Smooth muscle cell (in vitro differentiated cells): Measurements from ENCODE around the gene RPLP1. TPM values are rescaled to one million over a fixed set of nuclear protein-coding genes. Genes with fewer than 3 reads are reported as not detected.

ENCODE experiments used
- DNase-seq: peaks from one replicate; lab custom pipeline; 2025; ENCODE audit not compliant: unreplicated experiment; lab: John Stamatoyannopoulos, UW
- H2AFZ ChIP-seq: fragments of 200-600 bp; sonication (generic); 2 replicates; pipeline ENCODE4 v1.6.0; 2016; ENCODE audit warnings: antibody characterized with exemption, low read depth, mild to moderate bottlenecking
- H3F3A ChIP-seq: fragments of 200-600 bp; sonication (generic); 2 replicates; pipeline ENCODE4 v1.6.0; 2017; ENCODE audit warnings: antibody characterized with exemption, low read depth
- H3K27ac ChIP-seq: fragments of 200-600 bp; sonication (generic); 2 replicates; pipeline ENCODE4 v1.5.1; 2016; ENCODE audit warnings: low read depth, mild to moderate bottlenecking
- H3K27me3 ChIP-seq: fragments of 200-600 bp; sonication (generic); 2 replicates; pipeline ENCODE4 v1.6.1; 2016; ENCODE audit warnings: low read depth, mild to moderate bottlenecking
- H3K36me3 ChIP-seq: fragments of 200-600 bp; sonication (generic); 2 replicates; pipeline ENCODE4 v1.5.1; 2016; ENCODE audit warnings: low read depth
- H3K4me1 ChIP-seq: fragments of 200-600 bp; sonication (generic); 2 replicates; pipeline ENCODE4 v1.5.1; 2016; ENCODE audit warnings: low read depth
- H3K4me2 ChIP-seq: fragments of 200-600 bp; sonication (generic); 2 replicates; pipeline ENCODE4 v1.6.0; 2016; ENCODE audit warnings: mild to moderate bottlenecking
- H3K4me3 ChIP-seq: fragments of 200-600 bp; sonication (generic); 2 replicates; pipeline ENCODE4 v1.5.1; 2016; ENCODE audit warnings: mild to moderate bottlenecking
- H3K79me2 ChIP-seq: fragments of 200-600 bp; sonication (generic); 2 replicates; pipeline ENCODE4 v1.6.0; 2016; ENCODE audit warnings: low read depth, mild to moderate bottlenecking
- H3K9ac ChIP-seq: fragments of 200-600 bp; sonication (generic); 2 replicates; pipeline ENCODE4 v1.6.0; 2016; ENCODE audit warnings: low read depth
- H3K9me3 ChIP-seq: fragments of 200-600 bp; sonication (generic); replicated peaks from 2 replicates; pipeline ENCODE4 v1.5.1; 2016; ENCODE audit warnings: low read depth
- H4K20me1 ChIP-seq: fragments of 200-600 bp; sonication (generic); 2 replicates; pipeline ENCODE4 v1.6.0; 2016; ENCODE audit warnings: low read depth
- CTCF ChIP-seq: fragments of 200-600 bp; sonication (generic); IDR thresholded peaks from 2 replicates; pipeline ENCODE4 v1.5.1; 2017; ENCODE audit warnings: borderline replicate concordance, mild to moderate bottlenecking, antibody characterized with exemption; ENCODE audit not compliant: insufficient read depth, poor library complexity, severe bottlenecking
- WGBS: methylation state at CpG from one replicate; pipeline ENCODE4 v1.1.7; 2016; ENCODE audit warnings: low lambda C conversion rate; 5-methylcytosine and 5-hydroxymethylcytosine counted together
- polyA plus RNA-seq: library from polyadenylated mRNA; unstranded; fragments of >200 nt; fragmentation: Nextera tagmentation; extraction: Ambion mirVana; gene quantifications from 2 replicates; pipeline ENCODE4 v1.2.1, GENCODE V29; 2016
- total RNA-seq: library from RNA; depleted of rRNA; stranded (reverse); fragments of >200 nt; gene quantifications from 2 replicates; pipeline ENCODE4 v1.2.3, GENCODE V29; 2014

RPLP1 gene
- total and polyA plus RNA-seq, 2 experiments from 2014 or later, result 375 to 1,155 TPM

- no peak for TF ChIP-seq CTCF
- H3K79me2 ChIP-seq, result no peaks in the 10 kb centered on the region
- no peak for DNase-seq
- no peaks in the 10 kb centered on the region for H3K36me3 ChIP-seq
- H3K4me2 ChIP-seq, result no peak overlapping the region
- H3K4me1 ChIP-seq, result no peaks in the 10 kb centered on the region
- no peaks in the 10 kb centered on the region for H4K20me1 ChIP-seq
- 88% methylated on average over 3 of the region's 3 CpGs for WGBS
- no peak overlapping the region for H2AFZ ChIP-seq
- no peaks in the 10 kb centered on the region for H3K9me3 ChIP-seq
- H3K27ac ChIP-seq, result no peak overlapping the region
- no peak overlapping the region for H3K9ac ChIP-seq
- H3K4me3 ChIP-seq, result no peak overlapping the region
- no peaks in the 10 kb centered on the region for H3K27me3 ChIP-seq
- no peaks in the 10 kb centered on the region for H3F3A ChIP-seq
Observed at GRCh38 chr15:69480932-69481331, 28.3 kb downstream of the RPLP1 start.

- Histone ChIP-seq H3K79me2 (no peaks in the 10 kb centered on the region), H3K4me2 (no peak overlapping the region), H4K20me1 (no peaks in the 10 kb centered on the region), H2AFZ (no peak overlapping the region), H3K9ac (no peak overlapping the region), H3K9me3 (no peaks in the 10 kb centered on the region), H3F3A (no peaks in the 10 kb centered on the region), H3K27me3 (no peaks in the 10 kb centered on the region), H3K27ac (no peak overlapping the region), H3K4me1 (no peaks in the 10 kb centered on the region), H3K36me3 (no peaks in the 10 kb centered on the region), H3K4me3 (no peak overlapping the region)
- DNase-seq, result no peak
- no peak for TF ChIP-seq CTCF
- WGBS, result 82% methylated on average over 4 of the region's 4 CpGs
Observed at GRCh38 chr15:69482686-69483256, 30.2 kb downstream of the RPLP1 start.

GRCh38 chr15:69484837-69485236, 32.2 kb downstream of the RPLP1 start:
- no peak for TF ChIP-seq CTCF
- Histone ChIP-seq H3K4me1 (no peaks in the 10 kb centered on the region), H3K4me2 (no peak overlapping the region), H3F3A (no peaks in the 10 kb centered on the region), H3K27ac (no peak overlapping the region), H4K20me1 (no peaks in the 10 kb centered on the region), H3K4me3 (no peak overlapping the region), H3K27me3 (no peaks in the 10 kb centered on the region), H2AFZ (no peak overlapping the region), H3K9ac (no peak overlapping the region), H3K79me2 (no peaks in the 10 kb centered on the region), H3K36me3 (no peaks in the 10 kb centered on the region), H3K9me3 (no peaks in the 10 kb centered on the region)
- DNase-seq, result no peak
- 92% methylated on average over 6 of the region's 6 CpGs for WGBS

GRCh38 chr15:69486481-69487110, 34.0 kb downstream of the RPLP1 start:
- TF ChIP-seq CTCF, result no peak
- Histone ChIP-seq H3F3A (no peaks in the 10 kb centered on the region), H3K9me3 (no peaks in the 10 kb centered on the region), H3K27me3 (no peaks in the 10 kb centered on the region), H3K4me1 (no peaks in the 10 kb centered on the region), H3K36me3 (no peaks in the 10 kb centered on the region), H3K79me2 (no peaks in the 10 kb centered on the region), H3K27ac (no peak overlapping the region), H3K9ac (no peak overlapping the region), H3K4me3 (no peak overlapping the region), H2AFZ (no peak overlapping the region), H4K20me1 (no peaks in the 10 kb centered on the region), H3K4me2 (no peak overlapping the region)
- no peak for DNase-seq
- 83% methylated on average over 3 of the region's 3 CpGs for WGBS
